ENCODE data around the gene RCCD1. TPM values are rescaled to one million over a fixed set of nuclear protein-coding genes. Genes with fewer than 3 reads are reported as not detected.
"Not testable (repeated sequence)": the region's sequence is repeated elsewhere in the genome, so short reads cannot be mapped to it uniquely, and the experiment has no call there.

The RCCD1 gene
- total RNA-seq, 3 donors from 2014 or later: 18.5 to 21.5 (median 20.7) TPM

DNA sequence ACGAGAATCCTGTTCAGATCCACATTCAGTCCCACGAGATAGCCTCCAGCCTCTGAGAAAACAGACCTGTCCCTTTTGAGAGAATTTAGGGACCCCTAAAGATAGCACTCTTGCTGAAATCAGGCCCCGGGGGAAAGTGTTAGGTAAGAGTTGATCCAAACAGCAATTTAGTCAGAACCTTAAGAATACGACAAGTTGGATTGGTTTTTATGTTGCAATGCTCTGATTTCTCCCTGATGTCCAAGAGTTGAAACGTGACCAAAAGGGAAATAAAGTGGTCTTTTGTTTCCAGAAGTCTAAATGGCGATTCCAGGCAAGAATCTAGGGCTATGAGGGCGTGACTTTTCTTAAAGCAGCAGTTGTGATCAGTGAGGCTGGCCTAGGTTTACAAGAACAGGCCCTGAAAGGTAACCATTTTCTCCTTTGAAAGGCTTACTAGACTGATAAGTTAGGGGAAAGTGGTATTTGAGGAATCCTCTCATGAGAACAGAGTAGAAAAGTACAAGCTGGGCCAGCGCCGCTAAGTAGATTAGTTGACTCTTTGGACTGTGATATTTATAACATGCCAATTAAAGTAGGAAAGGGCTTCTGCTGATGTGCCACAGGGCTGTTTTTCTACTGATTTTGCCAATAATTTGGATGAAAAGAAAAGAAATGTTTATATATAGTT, 46.7 kb upstream of the RCCD1 start:
- H3K36me3 ChIP-seq (ENCODE audit: low read depth): peaks cover 17% of the 10 kb centered on the region
- no peak overlapping the region for H3K4me3 ChIP-seq
- H3K9me3 ChIP-seq: no peaks in the 10 kb centered on the region
- ATAC-seq: no peak
- intact Hi-C loops (cut with DNase I, micrococcal nuclease): no loop called here
- DNase-seq: no peak
- TF ChIP-seq, protein P1, sequence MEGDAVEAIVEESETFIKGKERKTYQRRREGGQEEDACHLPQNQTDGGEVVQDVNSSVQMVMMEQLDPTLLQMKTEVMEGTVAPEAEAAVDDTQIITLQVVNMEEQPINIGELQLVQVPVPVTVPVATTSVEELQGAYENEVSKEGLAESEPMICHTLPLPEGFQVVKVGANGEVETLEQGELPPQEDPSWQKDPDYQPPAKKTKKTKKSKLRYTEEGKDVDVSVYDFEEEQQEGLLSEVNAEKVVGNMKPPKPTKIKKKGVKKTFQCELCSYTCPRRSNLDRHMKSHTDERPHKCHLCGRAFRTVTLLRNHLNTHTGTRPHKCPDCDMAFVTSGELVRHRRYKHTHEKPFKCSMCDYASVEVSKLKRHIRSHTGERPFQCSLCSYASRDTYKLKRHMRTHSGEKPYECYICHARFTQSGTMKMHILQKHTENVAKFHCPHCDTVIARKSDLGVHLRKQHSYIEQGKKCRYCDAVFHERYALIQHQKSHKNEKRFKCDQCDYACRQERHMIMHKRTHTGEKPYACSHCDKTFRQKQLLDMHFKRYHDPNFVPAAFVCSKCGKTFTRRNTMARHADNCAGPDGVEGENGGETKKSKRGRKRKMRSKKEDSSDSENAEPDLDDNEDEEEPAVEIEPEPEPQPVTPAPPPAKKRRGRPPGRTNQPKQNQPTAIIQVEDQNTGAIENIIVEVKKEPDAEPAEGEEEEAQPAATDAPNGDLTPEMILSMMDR (IDR thresholded peaks at IDR 0.05): no peak
- peaks cover 13% of the 10 kb centered on the region for H3K4me1 ChIP-seq (ENCODE audit: low read depth)

DNA sequence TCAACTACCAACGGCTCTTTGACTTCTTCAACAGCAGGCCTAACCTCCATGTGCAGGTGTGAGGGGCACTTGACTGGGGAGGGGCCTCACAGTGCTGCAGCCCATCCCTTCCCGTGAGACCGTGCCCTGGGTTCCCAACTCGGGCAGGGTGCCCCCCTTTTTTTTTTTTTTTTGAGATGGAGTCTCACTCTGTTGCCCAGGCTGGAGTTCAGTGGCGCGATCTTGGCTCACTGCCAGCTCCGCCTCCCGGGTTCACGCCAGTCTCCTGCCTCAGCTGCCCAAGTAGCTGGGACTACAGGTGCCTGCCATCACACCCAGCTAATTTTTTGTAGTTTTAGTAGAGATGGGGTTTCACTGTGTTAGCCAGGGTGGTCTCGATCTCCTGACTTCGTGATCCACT, 45.2 kb upstream of the RCCD1 start:
- H3K4me3 ChIP-seq; ATAC-seq; H3K4me1 ChIP-seq (ENCODE audit: low read depth); intact Hi-C loops (cut with DNase I, micrococcal nuclease); H3K9me3 ChIP-seq: not testable (repeated sequence)
- DNase-seq: peak in 2 of 3 donors; percentile 13 to 34
- H3K36me3 ChIP-seq (ENCODE audit: low read depth): peaks cover 23% of the 10 kb centered on the region

DNA sequence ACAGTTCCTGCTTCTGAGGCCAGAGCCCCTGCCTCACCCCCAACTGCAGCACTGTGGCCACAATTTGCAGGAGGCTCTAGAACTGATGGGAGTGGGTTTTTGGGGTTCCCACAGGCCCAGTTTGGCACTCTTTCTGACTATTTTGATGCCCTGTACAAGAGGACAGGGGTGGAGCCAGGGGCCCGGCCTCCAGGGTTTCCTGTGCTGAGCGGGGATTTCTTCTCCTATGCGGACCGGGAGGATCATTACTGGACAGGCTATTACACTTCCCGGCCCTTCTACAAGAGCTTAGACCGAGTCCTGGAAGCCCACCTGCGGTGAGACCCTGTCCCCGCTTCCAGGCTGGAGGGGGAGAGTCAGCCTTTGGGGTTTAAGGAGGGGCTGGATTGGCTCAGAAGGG, 44.7 kb upstream of the RCCD1 start:
- Histone ChIP-seq H3K9me3 (no peaks in the 10 kb centered on the region), H3K36me3 (ENCODE audit: low read depth) (peaks cover 23% of the 10 kb centered on the region), H3K4me1 (ENCODE audit: low read depth) (peaks cover under 1% of the 10 kb centered on the region), H3K4me3 (no peak overlapping the region)
- intact Hi-C loops (cut with DNase I, micrococcal nuclease): no loop called here
- no peak for ATAC-seq
- DNase-seq: peak in 2 of 3 donors; percentile 10 to 17
- TF ChIP-seq, protein P1 (IDR thresholded peaks at IDR 0.05): no peak

DNA sequence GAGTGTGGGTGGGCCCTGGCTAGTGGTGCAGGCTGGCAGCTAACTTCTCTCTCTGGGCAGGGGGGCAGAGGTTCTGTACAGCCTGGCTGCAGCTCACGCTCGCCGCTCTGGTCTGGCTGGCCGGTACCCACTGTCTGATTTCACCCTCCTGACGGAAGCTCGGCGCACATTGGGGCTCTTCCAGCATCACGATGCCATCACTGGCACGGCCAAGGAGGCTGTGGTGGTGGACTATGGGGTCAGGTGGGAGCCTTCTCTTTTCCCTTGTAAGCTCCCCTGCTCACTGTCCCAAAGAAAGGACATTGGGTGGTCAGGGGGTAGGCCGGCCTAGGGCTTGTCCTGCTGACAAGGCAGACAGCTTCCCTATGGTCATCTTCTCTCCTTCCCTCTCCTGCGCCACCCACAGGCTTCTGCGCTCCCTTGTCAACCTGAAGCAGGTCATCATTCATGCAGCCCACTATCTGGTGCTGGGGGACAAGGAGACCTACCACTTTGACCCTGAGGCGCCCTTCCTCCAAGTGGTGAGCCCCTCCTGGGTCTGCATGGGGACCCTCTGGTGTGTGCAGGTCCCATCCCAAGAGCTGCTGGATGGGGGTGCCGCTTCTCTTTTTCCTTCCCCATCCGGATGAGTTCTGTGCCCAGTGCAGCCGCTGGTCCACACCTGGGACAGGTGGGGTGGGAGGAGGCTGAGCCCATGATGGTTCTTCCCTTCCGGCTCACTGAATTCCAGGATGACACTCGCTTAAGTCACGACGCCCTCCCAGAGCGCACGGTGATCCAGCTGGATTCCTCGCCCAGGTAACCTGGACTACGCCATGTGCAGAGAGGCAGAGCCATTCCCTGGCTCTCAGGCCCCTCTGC, 44.0 kb upstream of the RCCD1 start:
- intact Hi-C loops (cut with DNase I, micrococcal nuclease): no loop called here
- H3K4me1 ChIP-seq (ENCODE audit: low read depth): no peaks in the 10 kb centered on the region
- ATAC-seq (no peak), DNase-seq (peak in 2 of 3 donors; percentile 12 to 38)
- no peaks in the 10 kb centered on the region for H3K9me3 ChIP-seq
- H3K36me3 ChIP-seq (ENCODE audit: low read depth): peaks cover 23% of the 10 kb centered on the region
- TF ChIP-seq, protein P1 (IDR thresholded peaks at IDR 0.05): no peak
- H3K4me3 ChIP-seq: no peak overlapping the region

DNA sequence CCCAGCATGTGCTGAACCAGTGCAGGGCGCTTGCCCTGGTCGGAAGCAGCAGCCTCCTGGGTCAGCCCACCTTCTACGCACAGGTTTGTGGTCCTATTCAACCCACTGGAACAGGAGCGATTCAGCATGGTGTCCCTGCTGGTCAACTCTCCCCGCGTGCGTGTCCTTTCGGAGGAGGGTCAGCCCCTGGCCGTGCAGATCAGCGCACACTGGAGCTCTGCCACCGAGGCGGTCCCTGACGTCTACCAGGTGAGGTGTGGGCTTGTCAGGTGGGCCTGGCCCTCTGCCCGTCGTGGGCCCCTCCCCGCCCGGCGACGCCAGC, 43.4 kb upstream of the RCCD1 start:
- Histone ChIP-seq H3K4me1 (ENCODE audit: low read depth) (no peaks in the 10 kb centered on the region), H3K9me3 (no peaks in the 10 kb centered on the region), H3K36me3 (ENCODE audit: low read depth) (peaks cover 23% of the 10 kb centered on the region), H3K4me3 (no peak overlapping the region)
- intact Hi-C loops (cut with DNase I, micrococcal nuclease): no loop called here
- DNase-seq (peak in 2 of 3 donors; percentile 21 to 30), ATAC-seq (no peak)
- TF ChIP-seq, protein P1 (IDR thresholded peaks at IDR 0.05): no peak
